Activated CD8-positive, alpha-beta memory T cell treated with anti-CD3 and anti-CD28 coated beads, Interleukin-2, amount 10 ng/mL, durations not matched to agents 7 days and 5 days (primary cell): ENCODE measurements around the gene ISYNA1. TPM values are rescaled to one million over a fixed set of nuclear protein-coding genes. Genes with fewer than 3 reads are reported as not detected.

Experiments used
- ATAC-seq: fragments of 150-1000 bp; cut with Tn5 transposase; one replicate; pipeline ENCODE4 v1.10.0; 2021; ENCODE audit warnings: moderate library complexity
- CTCF ChIA-PET: fragments of 350-600 bp; sonication (Branson Sonifier 250); formaldehyde crosslinking; loops from one replicate; lab custom pipeline; 2021; ENCODE audit warnings: antibody characterized with exemption; lab: Charles Lee
- DNase-seq: peaks from one replicate; pipeline ENCODE4 v3.0.0-alpha.2; 2020
- H3K27ac Mint-ChIP-seq: one replicate; pipeline ENCODE4 v1.8.0; 2021; ENCODE audit warnings: mild to moderate bottlenecking, mixed read lengths
- H3K27me3 Mint-ChIP-seq: one replicate; pipeline ENCODE4 v1.8.0; 2021; ENCODE audit warnings: mixed read lengths
- H3K36me3 Mint-ChIP-seq: one replicate; pipeline ENCODE4 v1.8.0; 2021; ENCODE audit warnings: mild to moderate bottlenecking, mixed read lengths
- H3K4me1 Mint-ChIP-seq: one replicate; pipeline ENCODE4 v1.8.0; 2021; ENCODE audit warnings: mixed read lengths
- H3K4me3 Mint-ChIP-seq: one replicate; pipeline ENCODE4 v1.8.0; 2021; ENCODE audit warnings: mild to moderate bottlenecking, moderate library complexity, mixed read lengths
- H3K9me3 Mint-ChIP-seq: one replicate; pipeline ENCODE4 v1.8.0; 2022; ENCODE audit warnings: low read depth, mixed read lengths
- total RNA-seq, 2 experiments: library from RNA; stranded (reverse); gene quantifications; one replicate each; pipeline ENCODE4 v1.2.3, GENCODE V29; 2021

Gene ISYNA1
- total RNA-seq, 2 experiments from 2014 or later = 29.6 to 30.0 TPM

DNA sequence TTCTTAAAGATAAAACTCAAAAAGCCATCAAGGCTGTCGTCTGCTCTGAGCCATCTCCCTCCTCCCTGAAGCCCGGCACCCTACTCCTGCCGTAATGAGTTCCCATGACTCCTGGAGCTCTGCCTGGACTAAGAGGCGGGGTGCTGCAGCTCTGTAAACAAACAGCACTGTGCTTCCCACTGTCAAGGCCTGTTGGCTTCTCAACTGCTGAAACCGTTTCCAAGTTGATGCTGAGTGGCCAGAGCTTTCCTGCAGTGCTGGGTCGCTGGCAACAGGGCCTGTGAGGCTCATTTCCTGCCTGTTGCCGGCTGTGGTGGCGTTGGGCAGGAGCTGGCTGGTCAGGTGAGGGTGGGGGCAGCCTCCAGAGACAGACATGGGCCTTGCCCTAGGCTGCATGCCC lies 26.7 kb upstream of the ISYNA1 start:
- H3K27me3 Mint-ChIP-seq = no peaks in the 10 kb centered on the region
- H3K4me1 Mint-ChIP-seq = peaks cover 17% of the 10 kb centered on the region
- H3K9me3 Mint-ChIP-seq = no peaks in the 10 kb centered on the region
- peaks cover 8% of the 10 kb centered on the region for H3K36me3 Mint-ChIP-seq
- DNase-seq (no peak), ATAC-seq (no peak)
- peak overlapping the region; percentile 56 for H3K27ac Mint-ChIP-seq
- CTCF ChIA-PET = interaction anchor here (0.9 to 5.9 kb wide), 2 partner anchors 14 to 30 kb away, joined by 3 to 38 read pairs; no protein-coding TSS in a partner anchor
- no peak overlapping the region for H3K4me3 Mint-ChIP-seq

DNA sequence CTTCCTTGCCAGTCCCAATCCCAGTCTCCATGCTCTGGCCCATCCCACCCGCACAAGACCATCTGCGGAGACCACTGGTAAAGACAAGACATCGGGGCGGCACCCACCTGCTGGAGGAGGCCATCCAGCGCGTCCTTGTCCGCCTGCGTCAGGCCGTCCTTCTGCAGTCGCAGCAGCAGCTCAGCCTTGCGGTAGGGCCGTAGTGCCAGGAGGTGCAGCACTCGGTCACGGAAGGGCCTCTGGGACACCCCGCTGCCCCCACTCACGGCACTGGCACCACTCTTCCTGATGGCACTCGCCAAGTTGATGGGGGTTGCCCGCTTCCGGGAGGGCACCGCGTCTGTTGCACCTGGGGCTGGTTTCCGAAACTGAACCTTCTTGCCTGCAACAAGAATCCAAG lies 23.5 kb upstream of the ISYNA1 start:
- CTCF ChIA-PET = interaction anchor here (0.6 to 5.9 kb wide), 24 partner anchors 8 to 429 kb away, joined by 3 to 38 read pairs (median 4); partner anchors contain the start of gene REX1BD
- no peaks in the 10 kb centered on the region for H3K9me3 Mint-ChIP-seq
- H3K4me1 Mint-ChIP-seq = peaks cover 12% of the 10 kb centered on the region
- peaks cover 8% of the 10 kb centered on the region for H3K36me3 Mint-ChIP-seq
- ATAC-seq (no peak), DNase-seq (no peak)
- H3K4me3 Mint-ChIP-seq = no peak overlapping the region
- H3K27ac Mint-ChIP-seq = no peak overlapping the region
- H3K27me3 Mint-ChIP-seq = no peaks in the 10 kb centered on the region

DNA sequence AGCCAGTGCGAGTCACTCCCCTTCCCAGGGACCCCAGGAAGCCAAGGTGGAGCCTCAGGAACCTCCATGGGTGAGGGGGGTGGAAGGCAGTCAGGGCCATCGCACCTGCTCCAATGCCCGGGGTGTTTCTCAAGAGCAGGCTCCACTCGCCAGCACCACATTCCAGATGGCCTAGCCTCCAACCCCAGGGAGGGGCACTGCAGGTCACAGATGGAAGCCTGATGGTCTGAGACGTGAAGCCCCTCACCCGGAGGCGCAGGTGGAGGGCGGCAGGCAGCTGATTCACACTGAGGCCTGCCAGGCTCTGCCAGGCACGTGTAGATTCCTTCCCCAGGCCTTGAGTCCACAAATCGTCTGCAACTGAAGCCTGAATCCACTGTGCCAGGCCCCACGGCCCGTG lies 23.0 kb upstream of the ISYNA1 start:
- DNase-seq = no peak
- CTCF ChIA-PET = interaction anchor here (1.1 to 5.9 kb wide), 8 partner anchors 9 to 133 kb away, joined by 3 to 38 read pairs (median 4); no protein-coding TSS in a partner anchor
- peaks cover 8% of the 10 kb centered on the region for H3K36me3 Mint-ChIP-seq
- H3K27ac Mint-ChIP-seq = no peak overlapping the region
- no peak overlapping the region for H3K4me3 Mint-ChIP-seq
- H3K9me3 Mint-ChIP-seq = no peaks in the 10 kb centered on the region
- no peak for ATAC-seq
- no peaks in the 10 kb centered on the region for H3K27me3 Mint-ChIP-seq
- peaks cover 12% of the 10 kb centered on the region for H3K4me1 Mint-ChIP-seq

DNA sequence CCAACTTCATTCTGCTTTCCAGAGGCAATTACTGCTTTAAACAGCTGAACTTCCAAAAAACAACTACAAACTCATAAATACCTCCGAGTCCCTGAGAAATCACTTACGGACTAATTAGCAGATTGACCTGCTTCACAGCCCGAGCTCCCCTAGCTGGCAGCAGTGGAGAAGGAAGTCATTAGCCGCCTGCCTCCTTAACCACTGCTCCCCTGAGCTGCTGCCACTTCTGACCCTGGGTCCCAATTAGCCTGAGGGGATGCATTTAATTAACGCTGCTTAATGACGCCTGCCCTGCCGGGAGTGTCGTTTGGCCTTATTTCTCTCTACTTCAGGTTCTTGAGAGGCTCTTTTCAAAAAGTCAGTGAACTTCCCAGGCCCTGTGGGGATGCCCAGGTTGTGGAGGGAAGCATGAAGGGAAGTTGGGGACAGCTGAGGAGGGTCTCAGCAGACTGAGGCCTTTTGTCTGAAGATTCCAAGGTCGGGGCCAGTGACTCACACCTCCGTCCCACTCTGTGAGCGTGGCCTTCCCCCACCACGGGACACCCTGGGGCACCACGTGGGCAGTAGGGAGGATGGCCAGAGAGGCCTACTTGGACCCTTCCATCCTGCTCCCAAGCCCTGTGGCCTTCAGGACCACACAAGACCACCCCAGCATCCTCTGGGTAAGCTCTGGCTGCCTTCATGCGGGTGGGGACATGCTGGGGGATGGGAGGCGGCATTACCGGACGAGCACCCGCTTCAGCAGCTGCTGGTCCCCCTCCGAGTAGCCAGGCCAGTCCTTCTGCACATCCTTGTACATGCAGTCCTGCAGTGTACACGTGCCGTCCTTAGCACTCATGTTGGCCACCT lies 19.8 kb upstream of the ISYNA1 start:
- DNase-seq = no peak
- ATAC-seq = no peak
- H3K27ac Mint-ChIP-seq = peak overlapping the region; percentile 32
- H3K4me3 Mint-ChIP-seq = no peak overlapping the region
- no peaks in the 10 kb centered on the region for H3K9me3 Mint-ChIP-seq
- no peaks in the 10 kb centered on the region for H3K27me3 Mint-ChIP-seq
- H3K36me3 Mint-ChIP-seq = no peaks in the 10 kb centered on the region
- peaks cover 3% of the 10 kb centered on the region for H3K4me1 Mint-ChIP-seq
- CTCF ChIA-PET = interaction anchor here (1.2 kb wide), 1 partner anchor 12 kb away, joined by 6 read pairs; no protein-coding TSS in a partner anchor

DNA sequence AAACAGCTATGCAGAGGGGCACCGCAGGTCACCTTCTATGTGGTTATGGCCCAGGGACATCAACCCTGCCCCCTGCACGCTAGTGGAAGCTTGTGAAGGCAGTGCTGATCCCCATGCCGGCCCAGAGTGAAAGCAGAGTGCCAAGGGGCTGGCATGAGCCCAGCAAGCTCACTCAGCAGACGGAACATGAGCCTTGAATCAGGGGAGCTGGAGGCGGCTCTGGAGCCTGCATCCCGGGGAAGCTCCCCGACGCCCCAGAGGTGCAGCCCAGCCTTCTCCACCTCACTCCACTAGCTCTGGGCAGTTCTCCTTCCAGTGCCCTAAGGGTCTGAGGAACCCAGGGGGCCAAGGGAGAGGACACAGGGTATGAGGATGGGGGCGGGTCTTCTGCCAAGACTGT lies 19.0 kb upstream of the ISYNA1 start:
- DNase-seq = no peak
- H3K27ac Mint-ChIP-seq = no peak overlapping the region
- no peak overlapping the region for H3K4me3 Mint-ChIP-seq
- H3K9me3 Mint-ChIP-seq = no peaks in the 10 kb centered on the region
- H3K27me3 Mint-ChIP-seq = no peaks in the 10 kb centered on the region
- H3K36me3 Mint-ChIP-seq = no peaks in the 10 kb centered on the region
- H3K4me1 Mint-ChIP-seq = peaks cover 1% of the 10 kb centered on the region
- no peak for ATAC-seq
- CTCF ChIA-PET = no interaction called here

DNA sequence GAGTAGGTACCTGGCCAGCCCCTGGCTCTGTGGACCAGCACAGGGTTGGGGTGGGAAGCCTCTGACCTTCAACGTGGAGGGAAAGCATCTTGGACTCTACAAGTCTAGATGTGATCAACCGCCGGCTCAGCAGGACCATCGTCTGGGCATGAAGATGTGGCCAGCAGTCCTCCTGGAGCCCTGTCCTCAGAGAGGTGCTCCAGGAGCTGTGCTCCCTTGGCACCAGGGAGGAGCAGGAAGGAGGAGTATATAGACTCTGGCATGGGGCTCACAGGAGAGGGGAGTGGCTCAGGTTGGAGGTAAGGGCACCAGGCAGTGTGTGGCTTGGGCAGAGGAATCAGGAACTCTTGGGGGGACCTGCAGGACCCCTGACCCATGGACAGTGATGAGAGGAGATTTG lies 18.3 kb upstream of the ISYNA1 start:
- H3K36me3 Mint-ChIP-seq = no peaks in the 10 kb centered on the region
- H3K27me3 Mint-ChIP-seq = no peaks in the 10 kb centered on the region
- DNase-seq (no peak), ATAC-seq (no peak)
- CTCF ChIA-PET = no interaction called here
- H3K4me1 Mint-ChIP-seq = no peaks in the 10 kb centered on the region
- no peaks in the 10 kb centered on the region for H3K9me3 Mint-ChIP-seq
- H3K4me3 Mint-ChIP-seq = no peak overlapping the region
- H3K27ac Mint-ChIP-seq = no peak overlapping the region

DNA sequence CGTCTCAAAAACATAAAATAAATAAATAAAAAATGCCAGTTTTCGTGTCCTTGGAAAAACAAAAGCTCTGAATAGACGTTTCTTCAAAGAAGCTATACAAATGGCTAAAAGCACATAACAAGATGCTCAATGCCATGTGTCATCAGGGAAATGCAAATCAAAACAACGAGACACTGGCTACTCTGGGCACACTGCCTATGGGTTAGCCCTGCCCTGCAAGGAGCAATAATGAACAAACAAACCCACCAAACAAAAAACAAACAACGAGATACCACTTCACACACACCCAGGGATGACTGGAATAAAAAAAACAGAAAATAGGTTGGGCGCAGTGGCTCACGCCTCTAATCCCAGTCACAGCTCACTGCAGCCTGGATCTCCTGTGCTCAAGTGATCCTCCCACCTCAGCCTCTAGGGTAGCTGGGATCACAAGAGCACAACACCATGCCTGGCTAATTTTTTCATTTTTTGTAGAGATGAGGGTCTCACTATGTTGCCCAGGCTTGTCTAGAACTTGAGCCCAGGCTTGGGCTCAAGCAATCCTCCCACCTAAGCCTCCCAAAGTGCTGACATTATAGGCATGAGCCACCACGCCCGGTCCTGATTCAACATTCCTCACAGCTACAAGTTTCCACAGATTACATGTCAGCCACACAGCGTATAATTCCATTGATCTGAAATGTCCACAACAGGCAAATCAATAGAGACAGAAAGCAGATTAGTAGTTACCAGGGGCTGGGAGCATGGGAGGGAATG lies 15.5 kb upstream of the ISYNA1 start:
- CTCF ChIA-PET = interaction anchor here (1.0 to 2.3 kb wide), 7 partner anchors 9 to 140 kb away, joined by 3 to 10 read pairs (median 6); no protein-coding TSS in a partner anchor
- DNase-seq (no peak), ATAC-seq (no peak)
- H3K36me3 Mint-ChIP-seq = peaks cover 2% of the 10 kb centered on the region
- no peaks in the 10 kb centered on the region for H3K27me3 Mint-ChIP-seq
- H3K4me1 Mint-ChIP-seq = peaks cover 2% of the 10 kb centered on the region
- H3K27ac Mint-ChIP-seq = no peak overlapping the region
- H3K4me3 Mint-ChIP-seq = no peak overlapping the region
- no peaks in the 10 kb centered on the region for H3K9me3 Mint-ChIP-seq

DNA sequence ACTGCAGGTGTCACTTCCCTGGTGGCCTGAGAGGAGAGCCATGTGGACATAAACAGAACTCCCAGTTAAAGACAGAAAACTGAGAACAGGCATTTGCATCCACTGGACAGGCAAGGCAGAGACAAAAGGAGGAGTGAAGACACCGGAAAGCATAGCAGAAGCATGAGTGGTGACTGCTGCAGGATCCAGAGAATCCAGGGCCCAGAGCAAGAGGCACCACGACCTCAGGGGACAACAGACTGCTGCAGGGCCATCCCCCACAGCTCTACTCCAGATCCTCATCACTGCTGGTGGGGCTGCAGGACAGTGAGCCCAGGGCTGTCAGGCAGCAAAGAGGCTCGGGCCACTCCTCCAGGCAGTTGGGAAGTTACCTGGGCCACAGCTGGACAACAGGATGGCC lies 14.5 kb upstream of the ISYNA1 start:
- Mint-ChIP-seq H3K36me3 (peaks cover 2% of the 10 kb centered on the region), H3K27me3 (no peaks in the 10 kb centered on the region), H3K27ac (peak overlapping the region; percentile 6), H3K9me3 (no peaks in the 10 kb centered on the region), H3K4me1 (peaks cover 2% of the 10 kb centered on the region), H3K4me3 (no peak overlapping the region)
- DNase-seq = no peak
- CTCF ChIA-PET = interaction anchor here (1.0 to 3.1 kb wide), 10 partner anchors 10 to 230 kb away, joined by 3 to 38 read pairs (median 6); partner anchors contain the start of genes CRTC1 and REX1BD
- ATAC-seq = no peak

DNA sequence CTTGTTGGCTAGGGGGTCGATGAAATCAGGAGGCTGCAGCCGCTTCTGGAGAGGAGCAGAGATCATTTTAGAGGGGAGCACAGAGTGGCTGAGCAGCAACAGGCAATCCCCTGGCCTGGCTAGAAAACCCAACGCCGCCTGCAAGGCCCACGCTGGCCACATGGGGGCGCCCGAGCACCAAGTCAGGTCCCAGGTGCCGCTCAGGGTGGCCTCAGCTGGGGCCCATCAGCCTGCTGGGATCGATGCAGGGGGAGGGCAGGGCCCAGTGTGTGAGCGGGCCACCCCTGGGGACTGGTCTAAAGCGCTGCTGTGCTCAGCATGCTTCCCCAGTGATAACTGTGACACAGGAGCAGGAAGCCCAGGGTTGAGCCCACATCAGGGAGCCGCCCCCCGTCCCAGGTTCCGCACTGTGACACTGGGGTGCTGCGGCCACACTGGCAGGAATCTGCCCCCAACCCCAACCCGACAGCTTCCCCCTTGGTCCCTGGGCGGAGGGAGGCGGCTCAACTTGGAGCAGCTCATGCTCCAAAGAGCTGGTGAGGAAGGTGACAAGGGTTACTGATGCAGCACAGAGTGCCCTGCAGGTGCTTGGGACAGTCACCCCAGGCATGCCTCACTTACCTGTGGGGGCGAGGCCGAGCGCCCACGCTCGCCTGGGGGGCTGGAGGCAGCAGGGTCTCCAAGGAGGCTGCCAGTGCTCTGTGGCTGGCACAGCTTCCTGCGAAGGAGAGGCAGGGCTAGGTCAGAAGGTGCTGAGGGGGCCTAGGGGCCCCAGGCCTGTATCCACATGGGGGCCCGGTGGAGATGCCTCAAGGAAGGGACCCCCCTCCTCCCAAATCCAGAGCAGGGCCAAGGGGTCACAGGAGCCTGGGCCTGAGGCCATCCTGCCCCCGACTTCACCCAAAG lies 13.3 kb upstream of the ISYNA1 start:
- Mint-ChIP-seq H3K27me3 (no peaks in the 10 kb centered on the region), H3K4me1 (peaks cover 2% of the 10 kb centered on the region), H3K36me3 (peaks cover 2% of the 10 kb centered on the region), H3K9me3 (no peaks in the 10 kb centered on the region), H3K4me3 (no peak overlapping the region), H3K27ac (peak overlapping the region; percentile 49)
- peak; percentile 93 for ATAC-seq
- peak; percentile 90 for DNase-seq
- CTCF ChIA-PET = interaction anchor here (0.6 to 3.1 kb wide), 44 partner anchors 8 to 933 kb away, joined by 3 to 38 read pairs (median 4); partner anchors contain the start of genes COPE, CRTC1, DDX49 and ELL

DNA sequence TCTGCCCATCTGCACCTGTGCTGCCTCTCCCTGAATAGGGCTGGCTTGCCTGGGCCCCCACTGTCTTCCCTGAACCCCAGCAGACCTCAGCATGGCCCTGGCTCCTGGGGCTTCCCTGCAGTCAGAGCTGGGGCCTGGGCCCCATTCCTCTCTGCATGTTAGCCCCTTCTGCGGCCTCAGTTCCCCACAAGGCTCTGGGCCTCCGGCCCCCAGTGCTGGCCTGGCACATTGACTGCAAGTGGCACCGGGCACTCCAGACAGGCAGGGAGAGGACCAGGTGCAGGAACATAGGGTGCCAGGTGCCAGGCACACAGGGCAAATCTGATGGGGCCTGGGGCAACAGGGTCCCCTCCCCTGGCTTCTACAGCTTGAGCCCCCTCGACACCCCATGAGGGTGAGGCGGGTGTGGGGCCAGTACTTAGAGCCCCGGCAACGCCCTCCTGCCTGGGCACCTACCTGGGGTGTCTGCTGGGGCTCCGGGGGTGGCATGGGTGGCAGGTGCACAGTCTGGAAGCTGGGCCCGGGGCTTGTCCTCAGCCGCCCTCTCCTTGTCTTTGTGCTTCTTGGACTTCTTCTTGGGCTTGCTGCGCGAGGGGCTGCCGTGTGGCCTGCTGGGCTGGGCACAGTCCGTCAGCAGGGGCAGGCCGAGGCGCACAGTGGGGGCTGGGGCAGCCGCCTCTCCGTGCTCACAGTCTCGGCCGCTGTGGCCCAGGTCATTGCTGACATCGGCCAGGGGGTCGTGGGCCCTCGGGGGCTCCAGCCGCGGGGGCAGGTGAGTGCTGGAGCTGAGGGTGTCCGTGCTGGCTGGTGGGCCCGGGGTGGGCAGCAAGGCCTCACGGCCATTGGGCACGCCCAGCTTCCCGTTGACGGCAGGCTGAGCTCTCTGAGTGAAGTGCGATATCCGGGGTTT lies 12.3 kb upstream of the ISYNA1 start:
- Mint-ChIP-seq H3K9me3 (no peaks in the 10 kb centered on the region), H3K27me3 (no peaks in the 10 kb centered on the region), H3K27ac (peak overlapping the region; percentile 49), H3K4me3 (no peak overlapping the region), H3K4me1 (peaks cover 2% of the 10 kb centered on the region), H3K36me3 (peaks cover 2% of the 10 kb centered on the region)
- CTCF ChIA-PET = interaction anchor here (0.6 to 3.1 kb wide), 34 partner anchors 8 to 932 kb away, joined by 3 to 38 read pairs (median 5); partner anchors contain the start of genes COPE, DDX49, ELL and FKBP8
- ATAC-seq (no peak), DNase-seq (no peak)

DNA sequence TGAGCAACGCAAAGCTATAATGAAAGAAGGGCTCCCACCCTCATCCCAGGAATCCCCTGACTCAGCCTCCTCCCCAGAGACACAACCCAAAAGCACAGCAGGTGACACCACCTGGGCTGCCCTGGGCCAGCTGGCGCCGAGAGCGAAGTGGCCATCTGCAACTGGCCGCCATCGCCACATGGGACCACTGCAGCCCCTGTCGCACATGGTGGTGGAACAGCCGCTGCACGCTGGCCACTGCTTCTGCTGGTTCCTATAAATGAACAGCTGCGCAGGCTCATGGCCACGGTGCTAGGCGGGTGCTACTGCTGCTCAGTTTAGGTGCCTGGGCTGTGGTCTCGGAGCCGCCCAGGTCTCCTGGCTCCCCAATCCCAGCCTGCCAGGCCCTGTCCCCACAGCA lies 11.6 kb upstream of the ISYNA1 start:
- Mint-ChIP-seq H3K36me3 (peaks cover 2% of the 10 kb centered on the region), H3K27me3 (no peaks in the 10 kb centered on the region), H3K4me3 (no peak overlapping the region), H3K9me3 (no peaks in the 10 kb centered on the region), H3K4me1 (peaks cover 2% of the 10 kb centered on the region), H3K27ac (no peak overlapping the region)
- ATAC-seq = no peak
- DNase-seq = no peak
- CTCF ChIA-PET = interaction anchor here (1.2 to 3.1 kb wide), 6 partner anchors 13 to 70 kb away, joined by 3 to 38 read pairs (median 7); no protein-coding TSS in a partner anchor
